Hepatocyte (in vitro differentiated cells): ENCODE data around the gene FBXO11. TPM values are rescaled to one million over a fixed set of nuclear protein-coding genes. Genes with fewer than 3 reads are reported as not detected.
"Not testable (repeated sequence)": the region's sequence is repeated elsewhere in the genome, so short reads cannot be mapped to it uniquely, and the experiment has no call there.

ENCODE experiments used
- DNase-seq: peaks from one replicate; pipeline ENCODE4 v3.0.0-alpha.2; 2016; ENCODE audit warnings: low spot score
- H2AFZ ChIP-seq: fragments of 200-600 bp; sonication (generic); 2 replicates; pipeline ENCODE4 v1.6.0; 2016; ENCODE audit warnings: antibody characterized with exemption, mild to moderate bottlenecking
- H3K27ac ChIP-seq: fragments of 200-600 bp; sonication (generic); 2 replicates; pipeline ENCODE4 v1.5.1; 2016; ENCODE audit warnings: mild to moderate bottlenecking
- H3K27me3 ChIP-seq: fragments of 200-600 bp; sonication (generic); 2 replicates; pipeline ENCODE4 v1.6.1; 2016
- H3K36me3 ChIP-seq: fragments of 200-600 bp; sonication (generic); replicated peaks from 2 replicates; pipeline ENCODE4 v1.5.1; 2016; ENCODE audit warnings: low read depth; ENCODE audit not compliant: insufficient read depth
- H3K4me1 ChIP-seq: fragments of 200-600 bp; sonication (generic); 2 replicates; pipeline ENCODE4 v1.5.1; 2016; ENCODE audit warnings: mild to moderate bottlenecking, moderate library complexity; ENCODE audit not compliant: insufficient read depth
- H3K4me2 ChIP-seq: fragments of 200-600 bp; sonication (generic); 2 replicates; pipeline ENCODE4 v1.6.0; 2016
- H3K4me3 ChIP-seq: fragments of 200-600 bp; sonication (generic); 2 replicates; pipeline ENCODE4 v1.5.1; 2016; ENCODE audit warnings: mild to moderate bottlenecking
- H3K79me2 ChIP-seq: fragments of 200-600 bp; sonication (generic); 2 replicates; pipeline ENCODE4 v1.6.0; 2017; ENCODE audit warnings: mild to moderate bottlenecking
- H3K9me2 ChIP-seq: fragments of 200-600 bp; sonication (generic); replicated peaks from 2 replicates; pipeline ENCODE4 v1.6.0; 2017; ENCODE audit warnings: mild to moderate bottlenecking; ENCODE audit not compliant: insufficient read depth
- H3K9me3 ChIP-seq: fragments of 200-600 bp; sonication (generic); 2 replicates; pipeline ENCODE4 v1.5.1; 2016; ENCODE audit warnings: low read depth, mild to moderate bottlenecking
- H4K20me1 ChIP-seq: fragments of 200-600 bp; sonication (generic); 2 replicates; pipeline ENCODE4 v1.6.0; 2016; ENCODE audit warnings: mild to moderate bottlenecking; ENCODE audit not compliant: insufficient read depth, poor library complexity, severe bottlenecking
- EZH2 ChIP-seq: fragments of 200-600 bp; sonication (generic); IDR thresholded peaks from 2 replicates; pipeline ENCODE4 v1.6.1; 2016; ENCODE audit warnings: antibody characterized with exemption, mild to moderate bottlenecking, borderline replicate concordance
- EZH2phosphoT487 ChIP-seq: fragments of 200-600 bp; sonication (generic); IDR thresholded peaks from one replicate; pipeline ENCODE4 v1.6.1; 2018; ENCODE audit warnings: antibody characterized with exemption, mild to moderate bottlenecking, low read depth, moderate library complexity; ENCODE audit not compliant: unreplicated experiment, severe bottlenecking
- WGBS: methylation state at CpG from one replicate; pipeline ENCODE4 v1.1.6; 2016; ENCODE audit warnings: low lambda C conversion rate; ENCODE audit errors: missing lambda C conversion rate; 5-methylcytosine and 5-hydroxymethylcytosine counted together
- polyA plus RNA-seq: library from polyadenylated mRNA; unstranded; fragments of >200 nt; fragmentation: Nextera tagmentation; extraction: Ambion mirVana; gene quantifications from 2 replicates; pipeline ENCODE4 v1.2.1, GENCODE V29; 2016
- total RNA-seq: library from RNA; depleted of rRNA; stranded (reverse); fragments of >200 nt; gene quantifications from 2 replicates; pipeline ENCODE4 v1.2.3, GENCODE V29; 2014
- TF ChIP-seq, protein P1 (sequence below): fragments of 200-600 bp; sonication (generic); IDR thresholded peaks from 2 replicates; pipeline ENCODE4 v1.5.1; 2016; ENCODE audit warnings: antibody characterized with exemption, mild to moderate bottlenecking; ENCODE audit not compliant: poor library complexity

Gene FBXO11
- total and polyA plus RNA-seq, 2 experiments from 2014 or later, result 22.4 to 63.9 TPM

DNA sequence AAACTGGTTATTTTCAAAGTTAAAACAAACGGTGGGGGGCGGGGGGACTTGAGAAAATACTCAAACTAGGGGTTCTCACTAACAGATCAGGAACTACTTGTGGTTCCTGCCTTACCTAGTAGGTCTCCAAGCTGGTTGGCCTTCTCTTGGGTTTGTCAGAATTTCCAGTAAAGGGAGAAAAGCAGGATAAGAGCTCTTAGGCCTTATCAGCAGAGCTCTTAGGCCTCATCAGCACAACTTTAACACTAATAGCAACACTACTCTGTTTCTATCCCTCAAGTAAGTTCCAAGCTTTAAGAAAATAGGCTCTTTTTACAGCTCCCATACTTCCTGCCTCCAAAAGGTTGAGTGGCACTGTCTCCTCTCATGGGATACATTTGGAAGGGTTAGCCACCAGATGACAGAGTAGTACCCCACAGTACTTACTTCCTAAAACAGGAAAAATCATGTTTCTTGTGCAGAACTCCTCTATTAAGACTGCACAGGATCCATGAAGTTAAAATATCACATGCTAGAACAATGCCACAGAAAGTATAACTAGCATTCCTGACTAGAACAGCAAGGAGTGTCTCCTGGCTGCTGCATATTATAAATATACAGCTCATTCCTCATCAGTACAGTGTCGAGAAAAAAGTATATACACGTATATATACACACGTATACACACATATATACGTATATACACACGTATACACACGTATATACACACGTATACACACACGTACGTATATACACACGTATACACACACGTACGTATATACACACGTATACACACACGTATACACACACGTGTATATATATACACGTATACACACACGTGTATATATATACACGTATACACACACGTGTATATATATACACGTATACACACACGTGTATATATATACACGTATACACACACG lies 6.1 kb downstream of the FBXO11 start:
- Histone ChIP-seq H3K36me3 (no peaks in the 10 kb centered on the region), H2AFZ (no peak overlapping the region), H3K79me2 (peaks cover 100% of the 10 kb centered on the region), H3K9me2 (no peaks in the 10 kb centered on the region), H3K4me2 (peak overlapping the region; percentile 4), H3K4me3 (no peak overlapping the region), H3K27me3 (no peaks in the 10 kb centered on the region), H3K4me1 (peaks cover 14% of the 10 kb centered on the region), H3K9me3 (no peaks in the 10 kb centered on the region), H3K27ac (peak overlapping the region; percentile 63), H4K20me1 (peaks cover 88% of the 10 kb centered on the region)
- 93% methylated on average over 19 of the region's 25 CpGs for WGBS
- DNase-seq, result peak; percentile 11
- TF ChIP-seq EZH2phosphoT487 (no peak), EZH2 (no peak)
- TF ChIP-seq, protein P1, sequence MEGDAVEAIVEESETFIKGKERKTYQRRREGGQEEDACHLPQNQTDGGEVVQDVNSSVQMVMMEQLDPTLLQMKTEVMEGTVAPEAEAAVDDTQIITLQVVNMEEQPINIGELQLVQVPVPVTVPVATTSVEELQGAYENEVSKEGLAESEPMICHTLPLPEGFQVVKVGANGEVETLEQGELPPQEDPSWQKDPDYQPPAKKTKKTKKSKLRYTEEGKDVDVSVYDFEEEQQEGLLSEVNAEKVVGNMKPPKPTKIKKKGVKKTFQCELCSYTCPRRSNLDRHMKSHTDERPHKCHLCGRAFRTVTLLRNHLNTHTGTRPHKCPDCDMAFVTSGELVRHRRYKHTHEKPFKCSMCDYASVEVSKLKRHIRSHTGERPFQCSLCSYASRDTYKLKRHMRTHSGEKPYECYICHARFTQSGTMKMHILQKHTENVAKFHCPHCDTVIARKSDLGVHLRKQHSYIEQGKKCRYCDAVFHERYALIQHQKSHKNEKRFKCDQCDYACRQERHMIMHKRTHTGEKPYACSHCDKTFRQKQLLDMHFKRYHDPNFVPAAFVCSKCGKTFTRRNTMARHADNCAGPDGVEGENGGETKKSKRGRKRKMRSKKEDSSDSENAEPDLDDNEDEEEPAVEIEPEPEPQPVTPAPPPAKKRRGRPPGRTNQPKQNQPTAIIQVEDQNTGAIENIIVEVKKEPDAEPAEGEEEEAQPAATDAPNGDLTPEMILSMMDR, result no peak

DNA sequence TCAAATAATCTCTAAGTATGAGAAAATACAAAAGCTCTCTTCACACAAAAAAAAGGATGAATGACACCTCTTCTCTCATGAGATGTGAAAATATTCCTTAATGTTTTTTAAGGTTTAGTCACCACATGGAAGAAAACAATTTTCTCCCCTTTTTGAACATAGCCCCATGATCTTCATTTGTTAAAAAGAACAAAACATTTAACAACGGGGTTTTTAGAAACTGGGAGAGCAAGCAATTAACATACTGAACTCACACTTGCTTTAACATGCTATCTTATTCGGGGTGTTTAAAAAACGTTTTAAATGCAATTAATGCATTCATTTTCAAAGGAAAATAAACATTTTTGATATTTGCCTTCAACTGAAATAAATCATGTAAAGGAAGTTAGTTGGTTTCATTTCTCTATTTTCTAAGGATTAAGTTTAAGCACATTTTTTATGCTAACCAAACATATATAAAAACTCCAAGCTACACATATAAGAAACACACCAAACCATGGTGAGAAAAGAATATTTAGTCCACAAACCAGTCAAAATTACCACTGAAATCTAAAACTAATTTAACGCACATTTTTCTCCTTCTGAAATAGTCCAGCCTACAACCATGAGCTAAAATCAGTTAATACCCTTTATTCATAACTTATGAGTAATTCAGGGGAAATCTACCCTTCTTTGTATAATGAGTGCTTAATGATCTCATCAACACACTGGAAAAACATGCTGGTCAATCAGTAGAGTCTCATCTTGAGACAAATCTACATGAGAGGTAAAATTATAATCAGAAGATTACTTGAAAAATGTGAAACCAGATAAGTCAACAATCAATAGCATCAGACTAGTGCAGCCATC lies 8.2 kb downstream of the FBXO11 start:
- no peak overlapping the region for H3K4me3 ChIP-seq
- H3K4me2 ChIP-seq, result no peak overlapping the region
- H3K27me3 ChIP-seq, result no peaks in the 10 kb centered on the region
- H4K20me1 ChIP-seq, result peaks cover 97% of the 10 kb centered on the region
- H2AFZ ChIP-seq, result no peak overlapping the region
- H3K9me2 ChIP-seq, result no peaks in the 10 kb centered on the region
- DNase-seq, result no peak
- peaks cover 14% of the 10 kb centered on the region for H3K4me1 ChIP-seq
- WGBS, result 61% methylated on average over 4 of the region's 4 CpGs
- TF ChIP-seq EZH2 (no peak), EZH2phosphoT487 (no peak)
- TF ChIP-seq, protein P1, result no peak
- peaks cover 100% of the 10 kb centered on the region for H3K79me2 ChIP-seq
- no peak overlapping the region for H3K27ac ChIP-seq
- H3K36me3 ChIP-seq, result no peaks in the 10 kb centered on the region
- no peaks in the 10 kb centered on the region for H3K9me3 ChIP-seq

DNA sequence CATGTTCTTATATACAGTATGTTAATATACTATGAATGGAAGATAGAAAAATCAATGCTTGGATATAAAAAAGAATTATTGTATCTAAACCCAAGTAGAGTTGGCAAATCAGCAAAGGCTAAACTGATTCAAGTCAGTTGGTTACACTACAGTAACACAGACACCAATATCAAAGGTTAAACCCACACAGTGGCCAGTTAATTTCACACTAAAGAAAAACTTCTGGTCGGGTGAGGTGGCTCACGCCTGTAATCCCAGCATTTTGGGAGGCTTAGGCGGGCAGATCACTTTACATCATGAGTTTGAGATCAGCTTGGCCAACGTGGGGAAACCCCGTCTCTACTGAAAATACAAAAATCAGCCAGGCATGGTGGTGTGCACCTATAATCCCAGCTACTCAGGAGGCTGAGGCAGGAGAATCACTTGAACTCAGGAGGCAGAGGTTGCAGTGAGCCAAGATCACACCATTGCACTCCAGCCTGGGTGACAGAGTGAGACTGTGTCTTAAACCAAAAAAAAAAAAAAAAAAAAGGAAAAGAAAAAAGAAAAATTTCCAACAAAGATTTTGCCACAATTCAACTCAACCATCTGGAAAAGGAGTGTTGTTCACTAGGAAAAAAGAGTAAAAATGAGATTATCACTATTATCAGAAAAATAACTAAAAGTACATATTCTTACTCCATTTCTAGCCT lies 9.0 kb downstream of the FBXO11 start:
- DNase-seq, H3K9me2 ChIP-seq, H3K9me3 ChIP-seq, H3K27ac ChIP-seq, H3K36me3 ChIP-seq, H3K27me3 ChIP-seq, H2AFZ ChIP-seq, H3K4me2 ChIP-seq, H3K4me3 ChIP-seq: not testable (repeated sequence)
- H4K20me1 ChIP-seq, result peaks cover 97% of the 10 kb centered on the region
- H3K79me2 ChIP-seq, result peaks cover 100% of the 10 kb centered on the region
- peaks cover 12% of the 10 kb centered on the region for H3K4me1 ChIP-seq
- WGBS, result 90% methylated on average over 5 of the region's 5 CpGs
